Measurements from ENCODE around the gene GFRA1. TPM values are rescaled to one million over a fixed set of nuclear protein-coding genes. Genes with fewer than 3 reads are reported as not detected.

Gene GFRA1
- total and polyA plus RNA-seq, 2 of the 4 experiments (the other 2 are of a cell fraction), result 9.1 to 9.3 TPM

GRCh38 chr10:116312548-116312947, 39.5 kb upstream of the GFRA1 start:
- Histone ChIP-seq H3K4me1 (ENCODE audit: control insufficient read depth, insufficient read depth, low read length) (no peaks in the 10 kb centered on the region), H3K14ac (replicated peaks; ENCODE audit: low read depth, low read length) (no peak overlapping the region), H3K23ac (ENCODE audit: low read depth, low read length) (no peak overlapping the region), H3K4me3 (ENCODE audit: insufficient read depth, low read depth, low read length) (no peak overlapping the region), H2BK15ac (ENCODE audit: low read depth, low read length) (no peak overlapping the region), H3K9ac (ENCODE audit: low read depth, low read length) (no peak overlapping the region), H2AFZ (replicated peaks; ENCODE audit: low read length, poor library complexity) (no peak overlapping the region), H3K18ac (ENCODE audit: low read depth, low read length) (no peak overlapping the region), H2AK5ac (ENCODE audit: low read depth, low read length) (no peak overlapping the region), H4K5ac (ENCODE audit: low read depth, low read length) (no peak overlapping the region), H3K9me1 (ENCODE audit: insufficient read depth, low read length) (no peaks in the 10 kb centered on the region), H3K9me3 (ENCODE audit: control insufficient read depth, insufficient read depth, low read length) (no peaks in the 10 kb centered on the region), H2BK120ac (ENCODE audit: low read depth, low read length) (no peak overlapping the region), H4K20me1 (ENCODE audit: insufficient read depth, low read length) (no peaks in the 10 kb centered on the region), H3K36me3 (ENCODE audit: control insufficient read depth, insufficient read depth, low read length) (no peaks in the 10 kb centered on the region), H3K56ac (ENCODE audit: extremely low read depth, insufficient read depth, low read length) (no peak overlapping the region), H4K8ac (ENCODE audit: low read depth in 2 of 2, low read length in 2 of 2) (no peak overlapping the region), H2BK5ac (ENCODE audit: low read depth, low read length, poor library complexity, severe bottlenecking) (no peak overlapping the region), H3K27me3 (ENCODE audit: control insufficient read depth, insufficient read depth, low read length) (no peaks in the 10 kb centered on the region), H4K91ac (ENCODE audit: insufficient read depth, low read depth, low read length) (no peak overlapping the region), H2AK9ac (replicated peaks; ENCODE audit: low read depth, low read length, poor library complexity) (no peak overlapping the region), H3K27ac (ENCODE audit: insufficient read depth, low read length) (no peak overlapping the region), H3K4me2 (ENCODE audit: low read depth, low read length) (no peak overlapping the region), H2BK20ac (ENCODE audit: low read depth, low read length) (no peak overlapping the region), H3K79me1 (ENCODE audit: low read depth in 1 of 2, low read length in 2 of 2) (no peaks in the 10 kb centered on the region), H3K4ac (ENCODE audit: low read depth, low read length) (no peak overlapping the region)
- ChIA-PET POLR2A (ENCODE audit: unreplicated experiment) (no interaction called here), CTCF (no interaction called here)
- BruUV-seq (replicated peaks), result no TSS peak
- no peak for TF ChIP-seq MAZ (IDR thresholded peaks at IDR 0.05; ENCODE audit: borderline replicate concordance, low read depth, low read length)
- no peak for TF ChIP-seq FOS (IDR thresholded peaks at IDR 0.05; ENCODE audit: low read depth, low read length)
- TF ChIP-seq USF2 (IDR thresholded peaks at IDR 0.05; ENCODE audit: low read depth, low read length), result no peak
- TF ChIP-seq BHLHE40 (IDR thresholded peaks at IDR 0.05; ENCODE audit: low read depth, low read length), result no peak
- TF ChIP-seq CTCF (conservative IDR thresholded peaks at IDR 0.05; ENCODE audit: low read depth, low read length), result no peak
- TF ChIP-seq NFE2L2 (IDR thresholded peaks at IDR 0.05; ENCODE audit: low read depth, low read length), result no peak
- TF ChIP-seq RAD21 (IDR thresholded peaks at IDR 0.05; ENCODE audit: low read length), result no peak
- TF ChIP-seq SMC3 (IDR thresholded peaks at IDR 0.05; ENCODE audit: low read depth, low read length), result no peak
- WGBS, 2 experiments (ENCODE audit: extremely low coverage in 2 of 2, insufficient read length in 1 of 2), result no CpG with 5 or more reads among the region's 4 CpGs
- dilution Hi-C loops (cut with HindIII; ENCODE audit: low sequenced_read_pairs, unreplicated experiment), result no loop called here
- no peak for ATAC-seq (ENCODE audit: low read depth)
- intact Hi-C loops (cut with micrococcal nuclease), result no loop called here
- DNase-seq, result no peak
- in situ Hi-C loops (cut with MboI; ENCODE audit: low sequenced_read_pairs), result no loop called here
